HUES64 (cell line): Measurements from ENCODE around the gene RNF182.

ENCODE experiments used
- H3K27ac ChIP-seq: 2 replicates; pipeline ENCODE4 v1.7.0; 2013; ENCODE audit warnings: low read depth, low read length, inconsistent platforms
- H3K27me3 ChIP-seq: 2 replicates; pipeline ENCODE4 v1.6.1; 2013; ENCODE audit warnings: mild to moderate bottlenecking, low read length; ENCODE audit not compliant: insufficient read depth
- H3K36me3 ChIP-seq: 2 replicates; pipeline ENCODE4 v1.6.1; 2013; ENCODE audit warnings: mild to moderate bottlenecking, low read length; ENCODE audit not compliant: insufficient read depth
- H3K4me1 ChIP-seq: 2 replicates; pipeline ENCODE4 v1.6.1; 2013; ENCODE audit warnings: mild to moderate bottlenecking, low read length, moderate library complexity; ENCODE audit not compliant: insufficient read depth
- H3K4me3 ChIP-seq: 2 replicates; pipeline ENCODE4 v1.5.1; 2013; ENCODE audit warnings: mild to moderate bottlenecking, low read length, moderate library complexity
- H3K9ac ChIP-seq: 2 replicates; pipeline ENCODE4 v1.6.1; 2013; ENCODE audit warnings: mild to moderate bottlenecking, low read depth, low read length
- H3K9me3 ChIP-seq: 2 replicates; pipeline ENCODE4 v1.6.1; 2013; ENCODE audit warnings: low read depth, low read length; ENCODE audit not compliant: insufficient read depth
- WGBS: fragments of 150-250, 120-280 bp; methylation state at CpG from one replicate; pipeline ENCODE4 v1.1.7; 2013; ENCODE audit warnings: missing lambda C conversion rate; 5-methylcytosine and 5-hydroxymethylcytosine counted together

The RNF182 gene

DNA sequence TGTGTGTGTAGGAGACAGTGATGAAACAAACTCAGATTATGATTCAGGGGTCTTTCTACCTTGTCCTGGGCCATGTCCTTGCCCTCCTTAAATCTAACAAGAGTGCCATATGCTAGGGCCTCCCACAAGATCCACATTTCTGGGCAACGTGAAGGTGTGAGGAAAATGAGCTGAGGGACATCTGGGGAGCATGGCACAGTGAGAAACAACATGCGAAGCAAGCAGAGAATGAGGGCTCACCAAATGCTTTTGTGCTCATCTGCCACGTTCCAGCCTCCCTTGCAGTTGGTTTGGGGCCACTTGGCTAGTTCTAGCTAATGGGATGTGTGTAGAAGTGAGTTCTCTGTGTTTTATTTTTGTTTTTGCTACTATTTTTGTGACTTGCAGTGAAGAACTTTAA is 21.4 kb upstream of the RNF182 start:
- Histone ChIP-seq H3K27me3 (peaks cover 6% of the 10 kb centered on the region), H3K9me3 (no peaks in the 10 kb centered on the region), H3K36me3 (no peaks in the 10 kb centered on the region), H3K4me1 (no peaks in the 10 kb centered on the region), H3K9ac (no peak overlapping the region), H3K27ac (no peak overlapping the region), H3K4me3 (no peak overlapping the region)
- 71% methylated on average over 3 of the region's 3 CpGs for WGBS

DNA sequence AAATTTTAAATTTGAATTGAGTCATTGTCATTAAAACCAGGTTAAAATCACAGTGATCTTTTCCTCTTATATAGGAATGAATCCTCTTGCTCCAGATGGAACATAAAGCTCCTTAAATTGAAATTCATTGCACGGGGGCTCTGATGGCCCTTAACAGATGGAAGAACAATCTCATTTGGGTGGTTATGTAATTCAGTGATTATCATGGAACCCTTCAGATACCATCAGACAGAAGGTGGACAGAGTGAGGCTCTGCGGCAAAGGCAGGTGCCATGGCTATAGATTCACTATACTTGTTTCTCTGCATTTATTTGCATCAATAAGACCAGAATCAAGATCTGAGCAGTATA is 17.8 kb upstream of the RNF182 start:
- Histone ChIP-seq H3K9me3 (no peaks in the 10 kb centered on the region), H3K27me3 (peaks cover 6% of the 10 kb centered on the region), H3K9ac (no peak overlapping the region), H3K36me3 (no peaks in the 10 kb centered on the region), H3K4me3 (no peak overlapping the region), H3K27ac (no peak overlapping the region), H3K4me1 (0 out of 2 replicates have a peak, but pooled peaks cover 4% of the 10 kb centered on the region)
- 84% methylated on average over 2 of the region's 2 CpGs for WGBS

DNA sequence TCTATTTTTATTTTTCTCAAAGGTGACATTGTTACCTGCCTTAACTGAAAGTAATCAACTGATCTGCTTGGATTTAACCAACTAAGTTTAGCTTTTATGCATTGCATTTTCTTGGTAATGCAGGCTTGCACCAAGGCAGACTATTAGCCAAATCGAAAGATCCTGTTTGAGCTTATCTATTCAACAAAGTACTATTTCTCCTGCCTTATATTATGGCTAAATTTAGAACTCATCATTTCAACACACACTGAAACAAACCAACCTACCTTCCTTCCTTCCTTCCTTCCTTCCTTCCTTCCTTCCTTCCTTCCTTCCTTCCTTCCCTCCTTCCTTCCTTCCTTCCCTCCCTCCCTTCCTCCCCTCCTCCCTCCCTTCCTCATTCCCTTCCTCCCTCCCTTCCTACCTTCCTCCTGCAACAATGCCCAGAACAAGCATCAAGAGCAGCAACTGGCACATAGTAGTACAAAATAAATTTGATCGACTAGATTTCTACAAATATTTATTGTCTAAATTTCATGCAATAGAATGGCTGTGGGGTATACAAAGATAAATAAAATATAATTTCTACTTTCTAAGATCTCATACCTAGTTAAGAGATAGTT is 17.0 kb upstream of the RNF182 start:
- Histone ChIP-seq H3K9me3 (no peaks in the 10 kb centered on the region), H3K9ac (no peak overlapping the region), H3K27me3 (peaks cover 6% of the 10 kb centered on the region), H3K4me1 (peaks cover 4% of the 10 kb centered on the region; the same call in 1 of the 2 replicates), H3K27ac (no peak overlapping the region), H3K4me3 (no peak overlapping the region), H3K36me3 (no peaks in the 10 kb centered on the region)
- WGBS = 84% methylated on average over 1 of the region's 2 CpGs

DNA sequence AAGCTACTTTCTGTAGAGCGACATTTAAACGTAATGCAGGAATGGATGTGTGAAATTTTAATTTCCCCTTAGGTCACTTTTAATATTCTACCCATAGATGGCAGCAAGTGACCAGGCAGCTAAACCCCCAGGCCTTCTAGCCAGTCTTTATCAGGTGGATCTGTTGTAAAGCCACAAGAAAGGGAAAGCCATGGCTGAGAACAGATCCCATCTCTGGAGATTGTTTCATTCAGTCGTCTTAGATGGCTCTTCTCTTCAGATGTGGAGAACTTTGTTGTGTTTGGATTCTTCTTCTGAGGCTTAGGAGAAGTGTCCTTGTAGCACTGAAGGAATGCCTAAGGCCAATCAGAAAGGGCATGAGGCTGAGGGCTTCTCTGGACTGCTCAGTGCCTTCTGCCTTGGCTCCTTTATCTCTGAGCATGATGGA is 15.8 kb upstream of the RNF182 start:
- Histone ChIP-seq H3K36me3 (no peaks in the 10 kb centered on the region), H3K4me1 (peaks cover 8% of the 10 kb centered on the region; the same call in 1 of the 2 replicates), H3K4me3 (no peak overlapping the region), H3K9me3 (no peaks in the 10 kb centered on the region), H3K27ac (no peak overlapping the region), H3K27me3 (peaks cover 6% of the 10 kb centered on the region), H3K9ac (no peak overlapping the region)
- 1% methylated on average over 2 of the region's 3 CpGs for WGBS

DNA sequence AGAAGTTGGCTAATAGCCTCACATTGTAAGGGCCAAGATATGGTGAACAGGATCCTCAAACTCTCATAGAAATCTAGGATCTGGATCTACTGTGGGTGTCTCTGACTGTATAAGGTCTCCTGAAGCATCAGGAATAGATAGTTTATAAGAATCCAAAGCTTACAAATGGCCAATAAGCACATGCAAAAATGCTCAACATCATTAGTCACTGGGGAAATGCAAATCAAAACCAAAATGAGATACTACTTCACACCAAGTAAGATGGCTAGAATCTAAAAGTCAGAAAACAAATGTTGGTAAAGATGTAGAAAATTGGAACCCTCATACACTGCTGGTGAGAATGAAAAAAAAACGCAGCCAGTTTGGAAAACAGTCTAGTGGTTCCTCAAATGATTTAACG is 14.3 kb upstream of the RNF182 start:
- no peaks in the 10 kb centered on the region for H3K9me3 ChIP-seq
- H3K4me3 ChIP-seq = no peak overlapping the region
- peaks cover 23% of the 10 kb centered on the region for H3K4me1 ChIP-seq
- H3K36me3 ChIP-seq = no peaks in the 10 kb centered on the region
- H3K27me3 ChIP-seq = peaks cover 6% of the 10 kb centered on the region
- WGBS = 92% methylated on average over 2 of the region's 2 CpGs
- no peak overlapping the region for H3K9ac ChIP-seq
- no peak overlapping the region for H3K27ac ChIP-seq

DNA sequence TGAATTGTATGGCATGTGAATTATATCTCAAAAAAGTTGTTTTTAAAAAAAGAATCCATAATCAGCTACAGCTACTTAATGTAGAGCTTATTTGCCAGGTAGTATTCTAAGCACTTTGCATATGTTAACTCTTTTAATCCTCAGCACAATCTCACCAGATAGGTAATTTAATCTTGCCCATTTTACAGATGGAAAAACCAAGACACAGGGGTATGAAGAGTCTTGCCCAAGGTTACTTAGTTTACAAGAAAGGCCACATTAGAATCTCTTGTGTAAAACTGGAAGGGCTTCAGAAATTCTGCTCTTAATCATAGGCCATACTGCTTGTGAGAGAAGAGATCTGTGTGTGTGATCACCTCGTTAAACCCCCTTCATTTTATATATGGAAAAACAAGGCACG is 13.4 kb upstream of the RNF182 start:
- no peaks in the 10 kb centered on the region for H3K9me3 ChIP-seq
- H3K9ac ChIP-seq = no peak overlapping the region
- H3K36me3 ChIP-seq = no peaks in the 10 kb centered on the region
- H3K4me3 ChIP-seq = no peak overlapping the region
- no peak overlapping the region for H3K27ac ChIP-seq
- peaks cover 6% of the 10 kb centered on the region for H3K27me3 ChIP-seq
- peaks cover 31% of the 10 kb centered on the region for H3K4me1 ChIP-seq
- 94% methylated on average over 2 of the region's 2 CpGs for WGBS

DNA sequence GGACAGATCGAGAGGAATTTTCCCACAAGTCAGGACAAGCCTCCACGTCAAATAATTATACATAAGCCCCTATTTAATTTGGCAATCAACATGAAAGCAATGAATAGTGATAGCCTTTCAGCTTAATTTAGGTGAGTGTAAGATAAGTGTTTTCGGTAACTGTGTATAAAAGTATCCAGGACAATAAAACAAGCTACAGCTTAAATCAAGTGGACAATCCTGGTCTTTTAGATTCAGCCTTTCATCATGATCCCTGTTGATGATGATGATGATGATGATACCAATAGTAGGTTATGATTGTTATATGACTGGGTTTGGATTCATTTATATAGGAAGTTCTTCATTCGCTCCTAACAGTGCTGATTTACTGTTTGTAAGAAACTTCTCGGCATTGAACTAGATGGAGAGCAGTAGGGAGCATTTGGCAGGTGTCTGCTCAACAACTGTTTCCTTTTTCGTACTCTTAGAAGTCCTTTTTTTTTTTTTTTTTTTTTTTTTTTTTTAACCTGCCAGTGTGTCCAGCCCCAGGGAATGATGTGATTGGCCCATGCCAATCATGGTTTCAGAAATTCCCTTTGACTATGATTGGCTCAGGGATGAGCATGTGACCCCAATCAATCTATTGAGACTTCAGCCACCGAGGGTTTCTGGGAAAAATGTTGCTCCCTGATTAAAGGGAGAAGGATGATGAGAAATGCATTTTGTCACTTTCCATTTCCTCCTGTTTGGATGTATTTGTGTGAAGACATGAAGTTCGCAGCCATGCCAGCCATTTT is 11.3 kb upstream of the RNF182 start:
- H3K36me3 ChIP-seq = no peaks in the 10 kb centered on the region
- no peaks in the 10 kb centered on the region for H3K9me3 ChIP-seq
- peaks cover 31% of the 10 kb centered on the region for H3K4me1 ChIP-seq
- H3K4me3 ChIP-seq = no peak overlapping the region
- H3K27ac ChIP-seq = no peak overlapping the region
- H3K9ac ChIP-seq = no peak overlapping the region
- no peaks in the 10 kb centered on the region for H3K27me3 ChIP-seq
- WGBS = 81% methylated on average over 7 of the region's 8 CpGs

DNA sequence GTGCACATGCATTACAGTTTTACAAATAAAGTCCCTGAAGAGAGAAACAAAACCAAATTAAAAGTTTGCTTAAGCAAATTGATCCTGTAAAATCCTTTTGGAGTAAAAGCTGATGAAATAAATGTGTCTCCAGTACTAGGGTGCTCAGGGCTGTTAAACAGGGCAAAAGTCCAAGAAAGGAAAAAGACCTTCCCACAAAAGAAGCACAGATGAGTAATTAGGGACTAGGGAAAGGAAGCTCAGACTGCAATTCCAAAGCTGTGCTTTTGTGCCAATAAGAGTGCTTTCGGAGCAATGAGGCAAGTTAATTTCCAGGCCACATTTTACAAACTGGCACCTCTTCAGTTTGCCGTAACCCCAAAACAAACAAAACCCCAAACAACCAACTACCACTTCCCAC is 10.4 kb upstream of the RNF182 start:
- Histone ChIP-seq H3K9ac (no peak overlapping the region), H3K36me3 (no peaks in the 10 kb centered on the region), H3K27ac (no peak overlapping the region), H3K4me3 (no peak overlapping the region), H3K9me3 (no peaks in the 10 kb centered on the region), H3K27me3 (no peaks in the 10 kb centered on the region), H3K4me1 (peaks cover 27% of the 10 kb centered on the region)
- 48% methylated on average over 2 of the region's 2 CpGs for WGBS

DNA sequence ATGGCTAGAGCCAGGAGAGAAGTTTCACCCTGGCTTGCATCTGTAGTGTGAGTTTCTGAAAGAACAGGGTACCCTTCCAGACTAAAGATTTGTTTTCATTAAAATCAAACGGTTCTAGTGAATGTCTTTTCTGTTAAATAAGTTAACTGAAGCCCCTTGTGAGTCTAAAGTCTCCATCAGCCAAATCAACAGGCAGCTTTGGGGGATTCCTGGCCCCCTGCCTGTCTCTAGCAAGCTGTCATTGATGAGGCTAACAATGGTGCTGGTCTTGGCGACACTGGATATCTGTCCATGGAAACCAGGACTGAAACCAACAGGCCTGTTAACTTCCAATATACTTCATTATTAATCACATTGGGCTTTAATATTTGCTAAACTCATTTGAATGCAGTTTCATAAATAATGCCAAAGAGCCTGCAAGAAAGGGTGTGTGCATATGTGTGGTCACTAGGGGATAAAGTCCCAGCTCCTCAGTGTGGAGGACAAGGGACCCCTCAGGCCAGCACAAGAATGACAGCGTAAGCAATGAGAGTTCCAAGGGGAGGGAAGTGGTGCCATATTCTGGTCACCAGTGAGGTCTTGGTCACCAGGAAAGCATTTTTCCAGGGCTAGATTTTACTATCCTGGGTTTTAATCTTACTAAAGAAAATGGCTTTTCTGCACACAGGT is 9.1 kb upstream of the RNF182 start:
- Histone ChIP-seq H3K36me3 (no peaks in the 10 kb centered on the region), H3K27me3 (no peaks in the 10 kb centered on the region), H3K4me3 (no peak overlapping the region), H3K27ac (no peak overlapping the region), H3K9me3 (no peaks in the 10 kb centered on the region), H3K9ac (no peak overlapping the region), H3K4me1 (peaks cover 27% of the 10 kb centered on the region)
- 84% methylated on average over 3 of the region's 3 CpGs for WGBS

DNA sequence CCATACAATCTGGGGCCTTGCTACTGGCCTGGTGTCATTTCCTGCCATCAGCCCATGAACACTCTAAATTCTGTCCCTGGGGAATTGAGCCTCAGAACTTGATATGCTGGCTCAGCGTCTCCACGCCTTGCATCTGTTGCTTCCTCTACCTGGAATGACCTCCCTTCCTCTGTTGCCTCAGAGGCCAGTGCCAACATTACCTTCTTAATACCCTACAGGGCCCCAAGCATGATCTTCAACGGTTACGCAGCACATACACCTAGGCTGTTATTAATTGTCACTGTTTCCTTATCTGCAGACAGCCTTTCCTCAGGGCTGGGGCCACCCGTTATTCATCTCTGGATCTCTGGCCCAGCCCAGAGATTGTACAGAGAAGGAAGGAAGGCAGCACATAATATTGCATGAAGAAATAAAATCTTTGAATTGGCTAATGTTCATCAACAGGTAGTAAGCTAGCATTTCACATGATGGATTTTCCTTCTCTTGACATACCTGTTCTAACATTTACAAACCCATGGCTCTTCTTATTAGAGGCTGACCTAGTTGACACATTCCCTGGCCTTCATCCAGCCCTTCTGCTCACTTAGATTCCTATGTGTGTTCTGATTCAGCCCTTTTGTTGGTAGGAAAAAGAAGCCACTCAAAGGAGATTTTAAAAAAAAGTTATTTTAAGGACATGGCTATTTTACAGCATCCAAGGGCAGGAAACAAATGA is 8.4 kb upstream of the RNF182 start:
- Histone ChIP-seq H3K9me3 (no peaks in the 10 kb centered on the region), H3K4me3 (no peak overlapping the region), H3K27me3 (no peaks in the 10 kb centered on the region), H3K27ac (no peak overlapping the region), H3K36me3 (no peaks in the 10 kb centered on the region), H3K9ac (no peak overlapping the region), H3K4me1 (peaks cover 27% of the 10 kb centered on the region)
- 97% methylated on average over 5 of the region's 5 CpGs for WGBS

DNA sequence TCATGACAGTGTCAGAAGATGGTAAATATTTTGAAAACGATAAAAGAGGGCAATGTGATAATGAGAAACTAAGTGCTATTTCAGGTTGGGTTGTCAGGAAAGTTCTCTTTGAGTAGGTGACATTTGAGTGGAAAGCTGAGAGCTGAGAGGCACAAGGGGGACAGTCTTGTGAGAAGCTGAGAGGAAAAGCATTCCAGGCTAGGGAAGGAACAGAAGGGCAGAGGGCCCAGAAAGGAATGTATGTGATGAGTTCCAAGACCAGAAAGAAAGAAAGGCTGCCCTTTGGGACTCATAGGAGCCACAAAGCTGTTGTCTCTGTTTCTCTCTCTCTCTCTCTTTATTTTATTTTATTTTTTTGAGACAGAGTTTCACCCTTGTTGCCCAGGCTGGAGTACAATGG is 7.6 kb upstream of the RNF182 start:
- Histone ChIP-seq H3K36me3 (no peaks in the 10 kb centered on the region), H3K4me1 (peaks cover 27% of the 10 kb centered on the region), H3K27me3 (no peaks in the 10 kb centered on the region), H3K9ac (no peak overlapping the region), H3K9me3 (no peaks in the 10 kb centered on the region), H3K4me3 (no peak overlapping the region), H3K27ac (no peak overlapping the region)
- WGBS = 92% methylated on average over 1 of the region's 1 CpG
